GM12873 (cell line): ENCODE data around the gene SYT11.

ENCODE experiments used
- CTCF ChIP-seq: IDR thresholded peaks from 2 replicates; pipeline ENCODE4 v1.5.1; 2012; ENCODE audit warnings: low read depth, mild to moderate bottlenecking, moderate library complexity, low read length, control low read depth; ENCODE audit not compliant: insufficient read depth; ENCODE audit errors: missing control alignments

The SYT11 gene

GRCh38 chr1:155934097-155934935 is 74.9 kb downstream of the SYT11 start, which contains the start of gene KHDC4:
TSS of gene KHDC4 (minus strand) at chr1:155934413. CDS start at chr1:155934373, 40 bp downstream.
- TF ChIP-seq CTCF: peak; percentile 25
